H9 (cell line): ENCODE results near the gene RNASEH2B. TPM values are rescaled to one million over a fixed set of nuclear protein-coding genes. Genes with fewer than 3 reads are reported as not detected.
A peak's percentile ranks its signal among the peaks of the same experiment; 100 is the strongest.

Experiments used
- DNase-seq: peaks from one replicate; pipeline ENCODE4 v3.0.0-alpha.2; 2017
- H2AFZ ChIP-seq: one replicate; pipeline ENCODE4 v1.6.1; 2013; ENCODE audit warnings: mild to moderate bottlenecking, low read length, control low read depth, moderate library complexity
- H2AK5ac ChIP-seq: 2 replicates; pipeline ENCODE4 v1.6.1; 2013; ENCODE audit warnings: low read length, control low read depth, mixed read lengths; ENCODE audit not compliant: insufficient read length
- H2BK120ac ChIP-seq: one replicate; pipeline ENCODE4 v1.6.1; 2013; ENCODE audit warnings: low read depth, mild to moderate bottlenecking, low read length, control low read depth, inconsistent platforms; ENCODE audit not compliant: poor library complexity, severe bottlenecking
- H2BK12ac ChIP-seq: 2 replicates; pipeline ENCODE4 v1.6.1; 2013; ENCODE audit warnings: low read length, control low read depth, mixed read lengths, low read depth; ENCODE audit not compliant: insufficient read length
- H2BK15ac ChIP-seq: 2 replicates; pipeline ENCODE4 v1.6.1; 2013; ENCODE audit warnings: low read depth, low read length, control low read depth
- H2BK20ac ChIP-seq: one replicate; pipeline ENCODE4 v1.6.1; 2013; ENCODE audit warnings: low read depth, mild to moderate bottlenecking, low read length, control low read depth, inconsistent platforms; ENCODE audit not compliant: poor library complexity, severe bottlenecking
- H2BK5ac ChIP-seq: 2 replicates; pipeline ENCODE4 v1.6.1; 2013; ENCODE audit warnings: low read length, control low read depth, mixed read lengths; ENCODE audit not compliant: insufficient read length
- H3K14ac ChIP-seq: 2 replicates; pipeline ENCODE4 v1.6.1; 2013; ENCODE audit warnings: low read length, control low read depth; ENCODE audit not compliant: insufficient read depth
- H3K18ac ChIP-seq: 2 replicates; pipeline ENCODE4 v1.6.1; 2013; ENCODE audit warnings: low read depth, mild to moderate bottlenecking, mixed read lengths, low read length, control low read depth; ENCODE audit not compliant: insufficient read length
- H3K23ac ChIP-seq: 2 replicates; pipeline ENCODE4 v1.6.1; 2013; ENCODE audit warnings: low read length, control low read depth, mixed read lengths, low read depth; ENCODE audit not compliant: insufficient read length
- H3K23me2 ChIP-seq: 2 replicates; pipeline ENCODE4 v1.6.1; 2013; ENCODE audit warnings: low read depth, mild to moderate bottlenecking, mixed read lengths, low read length, control low read depth; ENCODE audit not compliant: insufficient read length, poor library complexity, severe bottlenecking
- H3K27ac ChIP-seq: 2 replicates; pipeline ENCODE4 v1.5.1; 2013; ENCODE audit warnings: low read length, control low read depth, mixed read lengths, low read depth; ENCODE audit not compliant: insufficient read length
- H3K27me3 ChIP-seq: 2 replicates; pipeline ENCODE4 v1.6.1; 2013; ENCODE audit warnings: low read length, control low read depth, inconsistent platforms; ENCODE audit not compliant: insufficient read depth
- H3K4ac ChIP-seq: 2 replicates; pipeline ENCODE4 v1.6.1; 2013; ENCODE audit warnings: low read depth, mild to moderate bottlenecking, control low read depth, inconsistent platforms, low read length, moderate library complexity
- H3K4me1 ChIP-seq: 2 replicates; pipeline ENCODE4 v1.6.1; 2013; ENCODE audit warnings: low read length, control low read depth, inconsistent platforms; ENCODE audit not compliant: insufficient read depth
- H3K4me2 ChIP-seq: 2 replicates; pipeline ENCODE4 v1.6.1; 2013; ENCODE audit warnings: low read length, control low read depth, mixed read lengths; ENCODE audit not compliant: insufficient read length, insufficient read depth
- H3K56ac ChIP-seq: 2 replicates; pipeline ENCODE4 v1.6.1; 2013; ENCODE audit warnings: low read depth, mild to moderate bottlenecking, mixed read lengths, low read length, control low read depth; ENCODE audit not compliant: insufficient read length
- H3K79me1 ChIP-seq: 2 replicates; pipeline ENCODE4 v1.6.1; 2013; ENCODE audit warnings: low read depth, mild to moderate bottlenecking, moderate library complexity, low read length, control low read depth, inconsistent platforms; ENCODE audit not compliant: insufficient read depth, poor library complexity, severe bottlenecking
- H3K79me2 ChIP-seq: 2 replicates; pipeline ENCODE4 v1.6.1; 2013; ENCODE audit warnings: low read length, control low read depth, inconsistent platforms; ENCODE audit not compliant: insufficient read depth
- H3K9ac ChIP-seq: 2 replicates; pipeline ENCODE4 v1.6.1; 2013; ENCODE audit warnings: low read length, control low read depth, mixed read lengths; ENCODE audit not compliant: insufficient read length; ENCODE audit errors: extremely low read depth
- H3K9me3 ChIP-seq: one replicate; pipeline ENCODE4 v1.6.1; 2013; ENCODE audit warnings: low read depth, low read length, inconsistent platforms; ENCODE audit not compliant: control insufficient read depth
- H3T11ph ChIP-seq: one replicate; pipeline ENCODE4 v1.6.1; 2013; ENCODE audit warnings: mild to moderate bottlenecking, low read length, control low read depth, inconsistent platforms
- H4K20me1 ChIP-seq: one replicate; pipeline ENCODE4 v1.6.1; 2013; ENCODE audit not compliant: control insufficient read depth, insufficient read length, insufficient read depth
- H4K5ac ChIP-seq: 2 replicates; pipeline ENCODE4 v1.6.1; 2013; ENCODE audit warnings: low read depth, mild to moderate bottlenecking, mixed read lengths, low read length, control low read depth; ENCODE audit not compliant: insufficient read length
- H4K8ac ChIP-seq: replicated peaks from 2 replicates; pipeline ENCODE4 v1.6.1; 2013; ENCODE audit warnings: low read length, control low read depth, mixed read lengths, low read depth; ENCODE audit not compliant: insufficient read length
- H4K91ac ChIP-seq: 2 replicates; pipeline ENCODE4 v1.6.1; 2013; ENCODE audit warnings: low read depth, mild to moderate bottlenecking, moderate library complexity, mixed read lengths, low read length, control low read depth; ENCODE audit not compliant: insufficient read length
- H3K27ac Mint-ChIP-seq, 3 experiments: 2 replicates in 2 of 3; 3 replicates in 1 of 3; pipeline ENCODE4 v1.8.0; 2020 to 2021; ENCODE audit warnings: mixed read lengths in 3 of 3, mild to moderate bottlenecking in 1 of 3, moderate library complexity in 1 of 3
- H3K27me3 Mint-ChIP-seq: 2 replicates; pipeline ENCODE4 v1.8.0; 2021; ENCODE audit warnings: low read depth, mild to moderate bottlenecking, moderate library complexity, mixed read lengths
- H3K36me3 Mint-ChIP-seq, 3 experiments: 2 replicates in 2 of 3; 3 replicates in 1 of 3; pipeline ENCODE4 v1.8.0; 2020 to 2021; ENCODE audit warnings: low read depth in 3 of 3, mixed read lengths in 3 of 3; ENCODE audit not compliant: insufficient read depth in 1 of 3
- H3K4me1 Mint-ChIP-seq, 2 experiments: 2 replicates each; pipeline ENCODE4 v1.8.0; 2020; ENCODE audit warnings: mixed read lengths in 2 of 2
- H3K4me3 Mint-ChIP-seq, 2 experiments: 2 replicates in 1 of 2; 3 replicates in 1 of 2; pipeline ENCODE4 v1.8.0; 2020 to 2021; ENCODE audit warnings: mild to moderate bottlenecking in 2 of 2, mixed read lengths in 2 of 2, moderate library complexity in 1 of 2
- H3K9me3 Mint-ChIP-seq, 2 experiments: 2 replicates in 1 of 2; 3 replicates in 1 of 2; pipeline ENCODE4 v1.8.0; 2020; ENCODE audit warnings: mild to moderate bottlenecking in 2 of 2, mixed read lengths in 2 of 2, moderate library complexity in 1 of 2
- CTCF ChIP-seq: fragments of 200-600 bp; sonication (generic); conservative IDR thresholded peaks from 3 replicates; pipeline ENCODE4 v1.8.0; 2021; ENCODE audit warnings: antibody characterized with exemption, mild to moderate bottlenecking
- WGBS: extraction: QIAGEN DNeasy Blood & Tissue Kit; methylation state at CpG from one replicate; pipeline ENCODE4 v1.1.7; 2013; ENCODE audit warnings: missing lambda C conversion rate, low lambda C conversion rate, mixed read lengths; ENCODE audit not compliant: insufficient read length; ENCODE audit errors: extremely low coverage; 5-methylcytosine and 5-hydroxymethylcytosine counted together
- total RNA-seq: library from RNA; stranded (reverse); gene quantifications from 2 replicates; pipeline ENCODE4 v1.2.1, GENCODE V29; 2021

RNASEH2B gene
- total RNA-seq, 1 experiment from 2014 or later, result 53.9 TPM

GRCh38 chr13:50969691-50970090, 60.1 kb downstream of the RNASEH2B start:
- no peaks in the 10 kb centered on the region for H3K27me3 Mint-ChIP-seq
- DNase-seq, result peak; percentile 77
- WGBS, result no CpG with 5 or more reads among the region's 11 CpGs

More at GRCh38 chr13:50969691-50970090, 60.1 kb downstream of the RNASEH2B start:
- peak; percentile 55 for TF ChIP-seq CTCF
- Histone ChIP-seq H3T11ph (no peak overlapping the region), H2AK5ac (no peak overlapping the region), H3K56ac (no peak overlapping the region), H2BK12ac (no peak overlapping the region), H3K4ac (no peak overlapping the region), H3K27ac (no peak overlapping the region), H2BK20ac (no peak overlapping the region), H2AFZ (no peak overlapping the region), H2BK120ac (no peak overlapping the region), H3K79me1 (no peaks in the 10 kb centered on the region), H3K79me2 (no peaks in the 10 kb centered on the region), H3K4me2 (no peak overlapping the region), H3K27me3 (no peaks in the 10 kb centered on the region), H4K8ac (no peak overlapping the region), H3K9ac (no peak overlapping the region), H3K14ac (no peak overlapping the region), H2BK5ac (no peak overlapping the region), H4K5ac (no peak overlapping the region), H4K20me1 (no peaks in the 10 kb centered on the region), H3K23ac (no peak overlapping the region), H3K18ac (no peak overlapping the region), H2BK15ac (no peak overlapping the region), H3K23me2 (no peaks in the 10 kb centered on the region), H3K4me1 (no peaks in the 10 kb centered on the region), H4K91ac (no peak overlapping the region), H3K9me3 (no peaks in the 10 kb centered on the region)
- H3K4me1 Mint-ChIP-seq, result peaks cover 3 to 4% of the 10 kb centered on the region in 2 experiments; a peak in 3 of 4 replicates
- H3K27ac Mint-ChIP-seq, result peak overlapping the region in 2 of 3 experiments; percentile 80 to 86; a peak in 3 of 7 replicates
- H3K36me3 Mint-ChIP-seq, result peaks cover 0 to 10% (median 2%) of the 10 kb centered on the region in 3 experiments; a peak in 2 of 7 replicates
- no peak overlapping the region for H3K4me3 Mint-ChIP-seq
- no peaks in the 10 kb centered on the region for H3K9me3 Mint-ChIP-seq
